ENCODE results near the gene EVA1A.

DNA sequence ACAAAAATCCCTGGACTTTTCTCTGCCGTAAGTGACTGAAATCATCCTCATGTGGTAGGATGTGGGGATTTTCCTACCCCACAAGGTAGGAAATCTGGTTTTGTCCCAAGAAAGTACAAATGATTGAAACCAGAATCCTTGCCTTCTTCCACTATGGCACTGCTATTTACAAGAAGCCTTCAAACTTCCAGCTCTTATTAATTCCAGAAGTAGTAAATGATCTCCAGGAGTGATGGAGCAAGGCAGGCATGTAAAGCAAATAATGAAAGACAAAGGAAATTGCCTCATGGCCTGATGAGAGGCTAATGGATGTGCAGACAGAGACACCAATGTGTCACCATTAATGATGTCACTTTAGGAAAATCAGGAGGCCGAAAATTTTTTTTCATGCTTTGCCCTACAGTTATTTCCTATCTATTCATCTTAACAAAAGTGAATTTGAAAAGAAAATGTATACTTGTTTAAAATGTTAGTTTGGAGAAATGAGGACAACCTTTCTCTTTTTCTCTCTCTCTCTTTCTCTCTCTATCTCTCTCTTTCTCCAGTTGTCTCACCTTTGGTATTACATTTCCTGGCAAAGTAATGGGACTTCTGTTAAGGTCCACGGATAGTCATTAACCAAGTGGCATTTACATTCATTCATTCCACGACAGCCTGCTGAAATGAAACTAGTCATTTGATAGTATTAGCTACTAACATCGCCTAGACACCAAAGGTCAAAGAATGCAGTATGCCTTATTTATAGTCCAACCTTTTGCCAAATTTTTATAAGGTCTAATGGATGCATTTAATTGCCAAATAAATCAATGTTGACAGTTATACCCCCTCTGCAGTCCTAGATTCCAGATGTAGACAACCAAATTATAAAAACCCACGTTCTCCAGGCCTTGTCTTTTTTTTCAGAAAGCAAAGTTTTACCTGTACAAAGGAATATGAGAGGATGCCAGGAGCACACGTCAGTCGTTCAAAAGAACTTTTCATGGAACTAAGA is 5.0 kb upstream of the EVA1A start:
- TF ChIP-seq POLR2A (IDR thresholded peaks at IDR 0.05), result no peak
- no peak for TF ChIP-seq CTCF (IDR thresholded peaks at IDR 0.05)
- no peak for TF ChIP-seq EP300 (IDR thresholded peaks at IDR 0.05)

Data from tibial nerve (tissue), 4 donors.